ENCODE results near the gene MAB21L3. TPM values are rescaled to one million over a fixed set of nuclear protein-coding genes. Genes with fewer than 3 reads are reported as not detected.
"Not testable (repeated sequence)": the region's sequence is repeated elsewhere in the genome, so short reads cannot be mapped to it uniquely, and the experiment has no call there.

The MAB21L3 gene
- total RNA-seq, 2 donors from 2014 or later = 0.14 TPM; not detected in 1

- no peak overlapping the region for H3K27ac Mint-ChIP-seq
- H3K9me3 Mint-ChIP-seq = no peaks in the 10 kb centered on the region
- no peaks in the 10 kb centered on the region for H3K36me3 Mint-ChIP-seq (ENCODE audit: insufficient read depth in 2 of 2)
- H3K4me3 Mint-ChIP-seq = no peak overlapping the region
- ATAC-seq (replicated peaks in 1 of 2) = no peak
- no peak for DNase-seq
- H3K27me3 Mint-ChIP-seq (ENCODE audit: low read depth) = peaks cover 24% of the 10 kb centered on the region
- H3K4me1 Mint-ChIP-seq (ENCODE audit: low read depth) = peaks cover 40% of the 10 kb centered on the region
Measured at GRCh38 chr1:116131866-116132605, 20.8 kb downstream of the MAB21L3 start.

- H3K36me3 Mint-ChIP-seq (ENCODE audit: insufficient read depth in 2 of 2) = no peaks in the 10 kb centered on the region
- ATAC-seq (replicated peaks in 1 of 2) (no peak), DNase-seq (no peak)
- no peak overlapping the region for H3K27ac Mint-ChIP-seq
- peaks cover 28% of the 10 kb centered on the region for H3K4me1 Mint-ChIP-seq (ENCODE audit: low read depth)
- H3K27me3 Mint-ChIP-seq (ENCODE audit: low read depth) = peaks cover 24% of the 10 kb centered on the region
- no peak overlapping the region for H3K4me3 Mint-ChIP-seq
- H3K9me3 Mint-ChIP-seq = no peaks in the 10 kb centered on the region
Measured at GRCh38 chr1:116133696-116134475, 22.7 kb downstream of the MAB21L3 start.

- Mint-ChIP-seq H3K9me3 (no peaks in the 10 kb centered on the region), H3K4me3 (no peak overlapping the region), H3K27ac (no peak overlapping the region), H3K4me1 (ENCODE audit: low read depth) (peaks cover 28% of the 10 kb centered on the region), H3K36me3 (ENCODE audit: insufficient read depth in 2 of 2) (no peaks in the 10 kb centered on the region), H3K27me3 (ENCODE audit: low read depth) (peaks cover 22% of the 10 kb centered on the region)
- ATAC-seq (replicated peaks in 1 of 2) = no peak
- no peak for DNase-seq
Measured at GRCh38 chr1:116134476-116134773, 23.2 kb downstream of the MAB21L3 start.

GRCh38 chr1:116138277-116138792 lies 27.1 kb downstream of the MAB21L3 start:
- Mint-ChIP-seq H3K4me1 (ENCODE audit: low read depth) (peaks cover 24% of the 10 kb centered on the region), H3K4me3 (no peak overlapping the region), H3K36me3 (ENCODE audit: insufficient read depth in 2 of 2) (no peaks in the 10 kb centered on the region), H3K27me3 (ENCODE audit: low read depth) (peaks cover 15% of the 10 kb centered on the region), H3K27ac (no peak overlapping the region), H3K9me3 (no peaks in the 10 kb centered on the region)
- ATAC-seq (replicated peaks in 1 of 2) = no peak
- no peak for DNase-seq

- no peak for ATAC-seq (replicated peaks in 1 of 2)
- peaks cover 4% of the 10 kb centered on the region in 2 donors for H3K9me3 Mint-ChIP-seq
- peaks cover 4 to 5% of the 10 kb centered on the region in 2 donors for H3K36me3 Mint-ChIP-seq (ENCODE audit: insufficient read depth in 2 of 2)
- H3K4me1 Mint-ChIP-seq (ENCODE audit: low read depth) = peaks cover 16% of the 10 kb centered on the region
- no peak for DNase-seq
- peaks cover 5% of the 10 kb centered on the region for H3K27me3 Mint-ChIP-seq (ENCODE audit: low read depth)
- peak overlapping the region; percentile 51 to 52 for H3K4me3 Mint-ChIP-seq
- H3K27ac Mint-ChIP-seq = no peak overlapping the region
Measured at GRCh38 chr1:116139592-116140134, 28.5 kb downstream of the MAB21L3 start.

- H3K4me1 Mint-ChIP-seq (ENCODE audit: low read depth) = peaks cover 17% of the 10 kb centered on the region
- DNase-seq = no peak
- peaks cover 6% of the 10 kb centered on the region for H3K27me3 Mint-ChIP-seq (ENCODE audit: low read depth)
- ATAC-seq (replicated peaks in 1 of 2) = no peak
- H3K27ac Mint-ChIP-seq = no peak overlapping the region
- H3K9me3 Mint-ChIP-seq = peaks cover 4% of the 10 kb centered on the region in 2 donors
- no peak overlapping the region for H3K4me3 Mint-ChIP-seq
- peaks cover 5 to 11% of the 10 kb centered on the region in 2 donors for H3K36me3 Mint-ChIP-seq (ENCODE audit: insufficient read depth in 2 of 2)
Measured at GRCh38 chr1:116144151-116144550, 33.0 kb downstream of the MAB21L3 start.

- peaks cover 25% of the 10 kb centered on the region for H3K4me1 Mint-ChIP-seq (ENCODE audit: low read depth)
- not testable (repeated sequence) for H3K27me3 Mint-ChIP-seq (ENCODE audit: low read depth); H3K27ac Mint-ChIP-seq; DNase-seq; H3K9me3 Mint-ChIP-seq; H3K4me3 Mint-ChIP-seq; ATAC-seq (replicated peaks in 1 of 2)
- peaks cover 5 to 11% of the 10 kb centered on the region in 2 donors for H3K36me3 Mint-ChIP-seq (ENCODE audit: insufficient read depth in 2 of 2)
Measured at GRCh38 chr1:116146447-116147113, 35.4 kb downstream of the MAB21L3 start.

- ATAC-seq (replicated peaks in 1 of 2) = no peak
- H3K9me3 Mint-ChIP-seq = peaks cover 4% of the 10 kb centered on the region in 2 donors
Measured at GRCh38 chr1:116147114-116147510, 35.9 kb downstream of the MAB21L3 start.

GRCh38 chr1:116147972-116148371 lies 36.8 kb downstream of the MAB21L3 start:
- H3K27me3 Mint-ChIP-seq (ENCODE audit: low read depth) = peaks cover 9% of the 10 kb centered on the region
- H3K9me3 Mint-ChIP-seq = peaks cover 4% of the 10 kb centered on the region in 2 donors
- H3K27ac Mint-ChIP-seq = no peak overlapping the region
- DNase-seq (no peak), ATAC-seq (replicated peaks in 1 of 2) (no peak)
- peaks cover 5 to 11% of the 10 kb centered on the region in 2 donors for H3K36me3 Mint-ChIP-seq (ENCODE audit: insufficient read depth in 2 of 2)
- no peak overlapping the region for H3K4me3 Mint-ChIP-seq
- H3K4me1 Mint-ChIP-seq (ENCODE audit: low read depth) = peaks cover 30% of the 10 kb centered on the region

More at GRCh38 chr1:116147114-116147510, 35.9 kb downstream of the MAB21L3 start:
- H3K27me3 Mint-ChIP-seq (ENCODE audit: low read depth) = peaks cover 6% of the 10 kb centered on the region
- peaks cover 30% of the 10 kb centered on the region for H3K4me1 Mint-ChIP-seq (ENCODE audit: low read depth)
- peaks cover 5 to 11% of the 10 kb centered on the region in 2 donors for H3K36me3 Mint-ChIP-seq (ENCODE audit: insufficient read depth in 2 of 2)
- no peak for DNase-seq
- no peak overlapping the region for H3K27ac Mint-ChIP-seq
- H3K4me3 Mint-ChIP-seq = no peak overlapping the region

- DNase-seq (no peak), ATAC-seq (replicated peaks in 1 of 2) (no peak)
- peaks cover 4 to 10% of the 10 kb centered on the region in 2 donors for H3K36me3 Mint-ChIP-seq (ENCODE audit: insufficient read depth in 2 of 2)
- peaks cover 30% of the 10 kb centered on the region for H3K4me1 Mint-ChIP-seq (ENCODE audit: low read depth)
- no peak overlapping the region for H3K4me3 Mint-ChIP-seq
- peaks cover 4% of the 10 kb centered on the region in 2 donors for H3K9me3 Mint-ChIP-seq
- peaks cover 12% of the 10 kb centered on the region for H3K27me3 Mint-ChIP-seq (ENCODE audit: low read depth)
- no peak overlapping the region for H3K27ac Mint-ChIP-seq
Measured at GRCh38 chr1:116148967-116149366, 37.8 kb downstream of the MAB21L3 start.

- H3K4me3 Mint-ChIP-seq = no peak overlapping the region
- ATAC-seq (replicated peaks in 1 of 2) (no peak), DNase-seq (no peak)
- H3K9me3 Mint-ChIP-seq = no peaks in the 10 kb centered on the region
- no peak overlapping the region for H3K27ac Mint-ChIP-seq
- peaks cover 20% of the 10 kb centered on the region for H3K27me3 Mint-ChIP-seq (ENCODE audit: low read depth)
- H3K36me3 Mint-ChIP-seq (ENCODE audit: insufficient read depth in 2 of 2) = peaks cover 0 to 3% of the 10 kb centered on the region in 2 donors
- peaks cover 29% of the 10 kb centered on the region for H3K4me1 Mint-ChIP-seq (ENCODE audit: low read depth)
Measured at GRCh38 chr1:116150368-116150767, 39.2 kb downstream of the MAB21L3 start.

GRCh38 chr1:116151739-116152576 lies 40.8 kb downstream of the MAB21L3 start:
- DNase-seq = peak; percentile 84 to 89
- Mint-ChIP-seq H3K4me1 (ENCODE audit: low read depth) (peaks cover 23% of the 10 kb centered on the region), H3K27me3 (ENCODE audit: low read depth) (peaks cover 17% of the 10 kb centered on the region), H3K9me3 (no peaks in the 10 kb centered on the region), H3K4me3 (peak overlapping the region; percentile 78 to 81), H3K36me3 (ENCODE audit: insufficient read depth in 2 of 2) (peaks cover 1 to 5% of the 10 kb centered on the region in 2 donors), H3K27ac (peak overlapping the region; percentile 67)
- ATAC-seq (replicated peaks in 1 of 2) = peak; percentile 96
